ENCODE measurements around the gene BAD. TPM values are rescaled to one million over a fixed set of nuclear protein-coding genes. Genes with fewer than 3 reads are reported as not detected.

The BAD gene
- total and polyA plus RNA-seq, 10 donors = 27.0 to 67.3 (median 40.4) TPM

GRCh38 chr11:64262271-64263002 lies 22.0 kb downstream of the BAD start:
- intact Hi-C loops (cut with DNase I; ENCODE audit: low total_unique reads) = no loop called here
- Histone ChIP-seq H3K36me3 (peaks cover 0 to 100% (median 61%) of the 10 kb centered on the region in 6 donors), H3K27me3 (replicated peaks in 1 of 7) (no peaks in the 10 kb centered on the region), H3K4me3 (no peak overlapping the region), H3K9me3 (no peaks in the 10 kb centered on the region), H3K4me1 (peaks cover 6 to 15% (median 10%) of the 10 kb centered on the region in 6 donors), H3K27ac (no peak overlapping the region)
- no peak for TF ChIP-seq POLR2AphosphoS5 (IDR thresholded peaks at IDR 0.05)
- no peak for TF ChIP-seq POLR2A (IDR thresholded peaks at IDR 0.05)
- 93 to 97% (median 95%) methylated on average over 34 to 42 of the region's 42 CpGs for WGBS, 5 donors
- peak; percentile 76 for DNase-seq

GRCh38 chr11:64261556-64262080 lies 22.8 kb downstream of the BAD start:
- WGBS, 5 donors = 89 to 96% (median 94%) methylated on average over 14 to 18 of the region's 18 CpGs
- no peaks in the 10 kb centered on the region for H3K9me3 ChIP-seq
- H3K27me3 ChIP-seq (replicated peaks in 1 of 7) = no peaks in the 10 kb centered on the region
- H3K4me1 ChIP-seq = peaks cover 0 to 6% (median 2%) of the 10 kb centered on the region in 6 donors
- no peak overlapping the region for H3K4me3 ChIP-seq
- no peak for TF ChIP-seq POLR2A (IDR thresholded peaks at IDR 0.05)
- no peak for TF ChIP-seq POLR2AphosphoS5 (IDR thresholded peaks at IDR 0.05)
- no peak for TF ChIP-seq CTCF (IDR thresholded peaks at IDR 0.05 in 8 of 11, conservative IDR thresholded peaks at IDR 0.05 in 3 of 11)
- intact Hi-C loops (cut with DNase I; ENCODE audit: low total_unique reads) = no loop called here
- H3K36me3 ChIP-seq = peaks cover 0 to 100% (median 64%) of the 10 kb centered on the region in 6 donors
- H3K27ac ChIP-seq = no peak overlapping the region
- DNase-seq = no peak

DNA sequence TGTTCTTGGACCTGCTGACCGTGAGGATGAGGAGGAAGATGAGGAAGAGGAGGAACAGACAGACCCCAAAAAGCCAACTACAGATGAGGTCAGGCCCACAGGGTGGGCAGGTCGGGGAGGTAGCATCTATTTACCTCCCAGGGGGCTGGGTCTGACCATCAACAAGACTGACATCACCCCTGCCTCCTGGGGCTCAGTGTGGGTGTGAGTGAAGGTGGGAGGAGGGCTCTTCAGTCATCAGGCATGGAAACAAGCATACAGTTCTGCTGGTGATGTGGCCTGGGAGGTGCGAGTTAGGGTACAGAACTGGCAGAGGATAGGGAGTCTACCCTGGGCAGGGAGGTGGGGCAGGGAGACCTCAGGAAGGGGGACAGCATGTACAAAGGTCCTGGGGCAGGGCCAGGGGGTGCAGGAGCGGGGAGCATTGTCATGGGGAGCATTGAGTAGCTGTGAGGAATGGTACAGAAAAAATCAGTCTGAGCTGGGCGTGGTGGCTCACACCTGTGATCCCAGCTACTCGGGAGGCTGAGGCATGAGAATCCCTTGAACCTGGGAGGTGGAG lies 24.2 kb downstream of the BAD start:
- no peak for DNase-seq
- Histone ChIP-seq H3K27ac (no peak overlapping the region), H3K4me1 (peaks cover 0 to 7% (median 2%) of the 10 kb centered on the region in 6 donors), H3K36me3 (peaks cover 0 to 100% (median 71%) of the 10 kb centered on the region in 6 donors), H3K4me3 (no peak overlapping the region), H3K9me3 (no peaks in the 10 kb centered on the region), H3K27me3 (replicated peaks in 1 of 7) (no peaks in the 10 kb centered on the region)
- WGBS, 5 donors = 89 to 95% (median 91%) methylated on average over 6 of the region's 6 CpGs
- TF ChIP-seq POLR2AphosphoS5 (IDR thresholded peaks at IDR 0.05) (no peak), POLR2A (IDR thresholded peaks at IDR 0.05) (no peak), CTCF (IDR thresholded peaks at IDR 0.05 in 8 of 11, conservative IDR thresholded peaks at IDR 0.05 in 3 of 11) (no peak)
- intact Hi-C loops (cut with DNase I; ENCODE audit: low total_unique reads) = no loop called here

DNA sequence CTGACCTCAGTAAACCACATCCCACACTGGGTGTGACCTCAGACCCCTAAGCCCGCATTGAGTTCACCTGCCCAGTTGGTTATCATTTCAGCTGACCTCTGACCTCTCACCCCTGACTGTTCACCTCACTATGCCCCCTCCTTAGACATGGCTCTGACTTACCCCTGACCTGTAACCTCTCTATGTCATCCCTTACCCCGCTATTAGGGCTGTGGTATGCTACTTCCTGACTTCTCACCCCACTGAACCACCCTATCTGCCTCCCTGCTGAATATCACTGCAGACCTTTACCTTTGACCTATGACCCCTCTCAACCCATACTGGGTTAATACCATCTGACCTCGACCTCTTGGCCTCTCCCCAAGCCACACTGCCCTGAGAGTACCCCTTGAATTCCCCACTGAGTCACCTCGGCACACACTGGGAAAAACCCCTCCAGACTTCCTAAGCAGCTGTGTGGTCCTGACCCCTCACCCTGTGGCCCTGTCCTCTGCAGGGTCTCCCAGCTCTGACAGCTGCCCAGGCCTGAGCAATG lies 24.9 kb downstream of the BAD start:
- H3K27me3 ChIP-seq (replicated peaks in 1 of 7) = no peaks in the 10 kb centered on the region
- no peak overlapping the region for H3K27ac ChIP-seq
- TF ChIP-seq CTCF (IDR thresholded peaks at IDR 0.05 in 8 of 11, conservative IDR thresholded peaks at IDR 0.05 in 3 of 11) (no peak), POLR2A (IDR thresholded peaks at IDR 0.05) (no peak), POLR2AphosphoS5 (IDR thresholded peaks at IDR 0.05) (no peak)
- peaks cover 0 to 100% (median 68%) of the 10 kb centered on the region in 6 donors for H3K36me3 ChIP-seq
- no peak overlapping the region for H3K4me3 ChIP-seq
- peaks cover 0 to 10% (median 3%) of the 10 kb centered on the region in 6 donors for H3K4me1 ChIP-seq
- no peaks in the 10 kb centered on the region for H3K9me3 ChIP-seq
- 63 to 84% (median 77%) methylated on average over 4 of the region's 4 CpGs for WGBS, 5 donors
- intact Hi-C loops (cut with DNase I; ENCODE audit: low total_unique reads) = no loop called here
- DNase-seq = no peak

Data from spleen (tissue), 11 donors.